ENCODE measurements around the gene NSF.
"Not testable (repeated sequence)": the region's sequence is repeated elsewhere in the genome, so short reads cannot be mapped to it uniquely, and the experiment has no call there.

DNA sequence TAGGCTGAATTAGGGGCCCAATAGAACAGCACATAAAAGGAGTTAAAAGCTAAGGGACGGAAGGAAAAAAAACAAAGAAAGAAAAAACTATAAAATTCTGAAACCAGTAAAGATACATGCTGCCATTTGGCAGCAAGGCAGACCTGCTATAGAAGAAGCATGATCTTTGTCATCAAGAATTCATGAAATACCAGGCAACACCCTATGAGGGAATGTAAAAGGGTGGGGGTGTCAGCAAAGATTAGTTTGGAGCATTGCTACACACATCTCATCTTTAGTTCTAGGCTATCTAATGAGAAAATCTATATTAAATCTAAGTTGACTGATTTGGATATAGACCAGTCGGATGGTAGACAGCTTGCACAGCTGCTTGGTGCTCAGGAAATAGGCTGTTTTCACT lies 73.1 kb downstream of the NSF start:
- TF ChIP-seq CTCF, POLR2A (IDR thresholded peaks at IDR 0.05): not testable (repeated sequence)

All from gastroesophageal sphincter (tissue), 3 donors.